ENCODE data around the gene MEIS2.
A peak's percentile ranks its signal among the peaks of the same experiment; 100 is the strongest.

The MEIS2 gene

DNA sequence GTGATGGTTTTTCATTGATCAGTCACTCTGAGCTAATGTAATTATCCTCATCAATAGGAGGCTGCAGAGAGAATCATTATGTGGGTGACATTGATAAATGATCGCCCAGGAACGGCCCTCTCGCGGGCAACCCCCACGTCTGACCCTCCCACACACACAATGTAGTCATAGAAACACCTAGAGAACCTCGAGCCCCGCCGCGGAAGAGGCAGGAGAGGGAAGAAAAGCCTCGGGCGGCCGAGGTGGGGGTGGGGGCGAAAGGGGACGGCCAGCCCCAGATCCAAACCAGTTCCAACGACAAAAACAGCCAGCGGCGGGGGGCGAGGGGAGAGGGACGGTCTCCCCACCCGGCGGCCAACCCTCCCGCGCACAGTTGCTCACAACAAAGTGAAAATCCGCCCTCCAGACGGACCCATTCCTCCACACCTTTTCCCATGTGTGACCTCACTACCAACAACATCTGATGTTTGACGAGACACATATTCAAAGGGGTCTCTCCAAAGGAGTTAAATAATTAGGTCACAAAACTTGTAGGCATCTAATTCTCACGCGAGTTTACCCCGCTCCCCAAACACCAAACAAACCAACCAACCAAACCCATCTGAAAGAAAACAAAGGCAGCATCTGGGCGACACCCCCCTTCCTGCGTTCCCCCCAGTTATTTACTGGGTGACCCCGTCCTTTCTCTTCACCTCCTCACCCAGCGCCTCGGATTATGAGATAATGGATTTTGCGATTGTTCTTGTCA lies 213.0 kb downstream of the MEIS2 start:
- Histone ChIP-seq H3K4me3 (replicated peaks; ENCODE audit: insufficient read depth, low read length) (peak overlapping the region; percentile 5; the same call in 1 of the 2 replicates), H3K27me3 (ENCODE audit: insufficient read depth, poor library complexity, severe bottlenecking) (peaks cover 55% of the 10 kb centered on the region)
- no peak for DNase-seq (ENCODE audit: low read depth in 1 of 2, low spot score in 1 of 2)

DNA sequence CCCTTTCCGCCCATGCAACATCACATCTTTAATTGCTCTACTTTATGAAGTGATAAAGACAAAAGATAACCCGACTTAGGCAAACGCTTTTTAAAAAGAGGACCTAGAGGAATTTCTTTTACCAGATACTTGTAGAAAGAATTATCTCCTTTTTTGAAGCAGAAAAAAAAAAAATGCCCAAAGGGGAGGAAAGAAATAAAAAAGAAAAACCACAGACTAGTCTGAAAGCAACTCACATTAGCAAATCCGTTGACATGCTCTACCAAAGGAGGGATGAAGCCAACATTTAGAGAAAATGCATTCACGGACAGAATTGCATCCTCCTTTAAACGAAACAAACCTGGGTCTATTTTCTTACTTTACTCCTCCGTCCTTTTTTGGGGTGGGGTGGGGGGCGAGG lies 213.6 kb downstream of the MEIS2 start:
- no peak for TF ChIP-seq POLR2AphosphoS5 (IDR thresholded peaks at IDR 0.05; ENCODE audit: low read depth)
- TF ChIP-seq, protein P1, sequence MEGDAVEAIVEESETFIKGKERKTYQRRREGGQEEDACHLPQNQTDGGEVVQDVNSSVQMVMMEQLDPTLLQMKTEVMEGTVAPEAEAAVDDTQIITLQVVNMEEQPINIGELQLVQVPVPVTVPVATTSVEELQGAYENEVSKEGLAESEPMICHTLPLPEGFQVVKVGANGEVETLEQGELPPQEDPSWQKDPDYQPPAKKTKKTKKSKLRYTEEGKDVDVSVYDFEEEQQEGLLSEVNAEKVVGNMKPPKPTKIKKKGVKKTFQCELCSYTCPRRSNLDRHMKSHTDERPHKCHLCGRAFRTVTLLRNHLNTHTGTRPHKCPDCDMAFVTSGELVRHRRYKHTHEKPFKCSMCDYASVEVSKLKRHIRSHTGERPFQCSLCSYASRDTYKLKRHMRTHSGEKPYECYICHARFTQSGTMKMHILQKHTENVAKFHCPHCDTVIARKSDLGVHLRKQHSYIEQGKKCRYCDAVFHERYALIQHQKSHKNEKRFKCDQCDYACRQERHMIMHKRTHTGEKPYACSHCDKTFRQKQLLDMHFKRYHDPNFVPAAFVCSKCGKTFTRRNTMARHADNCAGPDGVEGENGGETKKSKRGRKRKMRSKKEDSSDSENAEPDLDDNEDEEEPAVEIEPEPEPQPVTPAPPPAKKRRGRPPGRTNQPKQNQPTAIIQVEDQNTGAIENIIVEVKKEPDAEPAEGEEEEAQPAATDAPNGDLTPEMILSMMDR (IDR thresholded peaks at IDR 0.05; ENCODE audit: insufficient read depth, low read length), result no peak
- no peak for TF ChIP-seq SPI1 (IDR thresholded peaks at IDR 0.05; ENCODE audit: borderline replicate concordance, low read depth)
- TF ChIP-seq, protein P2, sequence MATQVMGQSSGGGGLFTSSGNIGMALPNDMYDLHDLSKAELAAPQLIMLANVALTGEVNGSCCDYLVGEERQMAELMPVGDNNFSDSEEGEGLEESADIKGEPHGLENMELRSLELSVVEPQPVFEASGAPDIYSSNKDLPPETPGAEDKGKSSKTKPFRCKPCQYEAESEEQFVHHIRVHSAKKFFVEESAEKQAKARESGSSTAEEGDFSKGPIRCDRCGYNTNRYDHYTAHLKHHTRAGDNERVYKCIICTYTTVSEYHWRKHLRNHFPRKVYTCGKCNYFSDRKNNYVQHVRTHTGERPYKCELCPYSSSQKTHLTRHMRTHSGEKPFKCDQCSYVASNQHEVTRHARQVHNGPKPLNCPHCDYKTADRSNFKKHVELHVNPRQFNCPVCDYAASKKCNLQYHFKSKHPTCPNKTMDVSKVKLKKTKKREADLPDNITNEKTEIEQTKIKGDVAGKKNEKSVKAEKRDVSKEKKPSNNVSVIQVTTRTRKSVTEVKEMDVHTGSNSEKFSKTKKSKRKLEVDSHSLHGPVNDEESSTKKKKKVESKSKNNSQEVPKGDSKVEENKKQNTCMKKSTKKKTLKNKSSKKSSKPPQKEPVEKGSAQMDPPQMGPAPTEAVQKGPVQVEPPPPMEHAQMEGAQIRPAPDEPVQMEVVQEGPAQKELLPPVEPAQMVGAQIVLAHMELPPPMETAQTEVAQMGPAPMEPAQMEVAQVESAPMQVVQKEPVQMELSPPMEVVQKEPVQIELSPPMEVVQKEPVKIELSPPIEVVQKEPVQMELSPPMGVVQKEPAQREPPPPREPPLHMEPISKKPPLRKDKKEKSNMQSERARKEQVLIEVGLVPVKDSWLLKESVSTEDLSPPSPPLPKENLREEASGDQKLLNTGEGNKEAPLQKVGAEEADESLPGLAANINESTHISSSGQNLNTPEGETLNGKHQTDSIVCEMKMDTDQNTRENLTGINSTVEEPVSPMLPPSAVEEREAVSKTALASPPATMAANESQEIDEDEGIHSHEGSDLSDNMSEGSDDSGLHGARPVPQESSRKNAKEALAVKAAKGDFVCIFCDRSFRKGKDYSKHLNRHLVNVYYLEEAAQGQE (IDR thresholded peaks at IDR 0.05; ENCODE audit: insufficient replicate concordance, low read depth), result no peak
- no peak for TF ChIP-seq GABPA (IDR thresholded peaks at IDR 0.05; ENCODE audit: low read depth)
- H3K27me3 ChIP-seq (ENCODE audit: insufficient read depth, poor library complexity, severe bottlenecking), result peaks cover 60% of the 10 kb centered on the region
- H3K27ac ChIP-seq (replicated peaks), result no peak overlapping the region
- no peak for DNase-seq (ENCODE audit: low read depth in 1 of 2, low spot score in 1 of 2)
- H3K4me3 ChIP-seq (replicated peaks; ENCODE audit: insufficient read depth, low read length), result no peak overlapping the region

More for the DNA sequence above, 213.0 kb downstream of the MEIS2 start:
- TF ChIP-seq, protein P2 (IDR thresholded peaks at IDR 0.05; ENCODE audit: insufficient replicate concordance, low read depth), result no peak
- TF ChIP-seq GABPA (IDR thresholded peaks at IDR 0.05; ENCODE audit: low read depth) (no peak), SPI1 (IDR thresholded peaks at IDR 0.05; ENCODE audit: borderline replicate concordance, low read depth) (no peak), POLR2AphosphoS5 (IDR thresholded peaks at IDR 0.05; ENCODE audit: low read depth) (no peak)
- TF ChIP-seq, protein P1 (IDR thresholded peaks at IDR 0.05; ENCODE audit: insufficient read depth, low read length), result no peak
- no peak overlapping the region for H3K27ac ChIP-seq (replicated peaks)

DNA sequence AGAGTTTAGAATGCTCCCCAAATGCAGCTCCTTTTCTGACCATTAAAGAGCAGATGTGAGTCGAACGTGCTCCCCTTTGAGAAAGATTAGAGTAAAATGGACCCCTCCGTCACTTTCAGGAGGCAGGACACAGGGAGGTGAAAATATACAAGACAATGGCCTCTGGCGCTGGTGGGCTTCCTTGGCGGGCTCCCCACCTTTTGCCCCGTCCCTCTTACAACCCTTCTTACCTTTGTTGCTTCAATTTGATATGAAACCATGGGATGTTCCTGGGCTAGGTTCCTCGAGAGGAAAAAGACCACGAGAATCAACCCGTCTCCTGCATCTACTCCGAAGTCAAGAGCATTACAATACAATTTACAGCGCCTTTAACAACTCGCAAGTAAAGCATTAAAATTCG lies 214.2 kb downstream of the MEIS2 start:
- Histone ChIP-seq H3K27me3 (ENCODE audit: insufficient read depth, poor library complexity, severe bottlenecking) (peaks cover 62% of the 10 kb centered on the region), H3K4me3 (replicated peaks; ENCODE audit: insufficient read depth, low read length) (no peak overlapping the region), H3K27ac (replicated peaks) (no peak overlapping the region)
- no peak for DNase-seq (ENCODE audit: low read depth in 1 of 2, low spot score in 1 of 2)
- TF ChIP-seq POLR2AphosphoS5 (IDR thresholded peaks at IDR 0.05; ENCODE audit: low read depth) (no peak), GABPA (IDR thresholded peaks at IDR 0.05; ENCODE audit: low read depth) (no peak), SPI1 (IDR thresholded peaks at IDR 0.05; ENCODE audit: borderline replicate concordance, low read depth) (no peak)
- TF ChIP-seq, protein P2 (IDR thresholded peaks at IDR 0.05; ENCODE audit: insufficient replicate concordance, low read depth), result no peak
- TF ChIP-seq, protein P1 (IDR thresholded peaks at IDR 0.05; ENCODE audit: insufficient read depth, low read length), result no peak
